Measurements from ENCODE around the gene ARAF. TPM values are rescaled to one million over a fixed set of nuclear protein-coding genes. Genes with fewer than 3 reads are reported as not detected.

Gene ARAF
- total RNA-seq, 1 experiment from 2014 or later, result 35.4 TPM

DNA sequence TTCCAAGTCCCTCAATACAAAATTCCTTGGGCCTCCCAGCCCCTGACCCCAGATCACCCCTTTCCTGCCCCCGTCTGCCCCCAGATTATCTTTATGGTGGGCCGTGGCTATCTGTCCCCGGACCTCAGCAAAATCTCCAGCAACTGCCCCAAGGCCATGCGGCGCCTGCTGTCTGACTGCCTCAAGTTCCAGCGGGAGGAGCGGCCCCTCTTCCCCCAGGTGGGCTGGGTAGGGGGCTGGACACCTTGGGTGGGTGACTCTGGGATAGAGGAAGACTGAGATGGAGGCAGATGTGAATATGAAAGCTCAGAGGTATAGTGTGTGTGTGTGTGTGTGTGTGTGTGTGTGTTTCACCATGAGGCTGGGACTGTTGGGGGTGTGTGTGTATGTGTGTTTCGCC lies 9.8 kb downstream of the ARAF start:
- H4K20me1 ChIP-seq (ENCODE audit: insufficient read depth), result no peaks in the 10 kb centered on the region
- no peak overlapping the region for H3K4me3 ChIP-seq (replicated peaks in 1 of 2; ENCODE audit: low read depth in 1 of 2, low read length in 2 of 2)
- no peaks in the 10 kb centered on the region for H3K79me2 ChIP-seq (ENCODE audit: insufficient read depth, low read length)
- ChIA-PET RAD21 (ENCODE audit: low non-redundant PET in 1 of 2, low total read pairs in 2 of 2, uncharacterized antibody in 2 of 2, unreplicated experiment in 2 of 2) (interaction anchor here in 1 of 2 experiments (0.6 kb wide), 1 partner anchor 119 kb away, joined by 3 read pairs; no protein-coding TSS in a partner anchor), POLR2A (no interaction called here), CTCF (no interaction called here)
- no peaks in the 10 kb centered on the region for H3K9me2 ChIP-seq (ENCODE audit: insufficient read depth)
- H3K4me2 ChIP-seq (ENCODE audit: low read length), result no peak overlapping the region
- no peak for ATAC-seq
- no peak for DNase-seq (ENCODE audit: low read depth, low spot score)
- BruUV-seq (replicated peaks), result no TSS peak
- no peaks in the 10 kb centered on the region for H3K9me3 ChIP-seq (ENCODE audit: control insufficient read depth in 1 of 2, insufficient read depth in 1 of 2, low read depth in 1 of 2, low read length in 2 of 2)
- H2AFZ ChIP-seq (ENCODE audit: low read depth, low read length, poor library complexity, severe bottlenecking), result no peak overlapping the region
- TF ChIP-seq JUND (IDR thresholded peaks at IDR 0.05) (no peak), RAD21 (IDR thresholded peaks at IDR 0.05; ENCODE audit: low read depth) (no peak), EZH2 (IDR thresholded peaks at IDR 0.05) (no peak), ELF1 (IDR thresholded peaks at IDR 0.05; ENCODE audit: borderline replicate concordance, low read depth) (no peak), SRF (IDR thresholded peaks at IDR 0.05; ENCODE audit: low read depth) (no peak), CEBPB (IDR thresholded peaks at IDR 0.05; ENCODE audit: low read depth) (no peak), CBX3 (IDR thresholded peaks at IDR 0.05; ENCODE audit: low read depth) (no peak), ZNF274 (IDR thresholded peaks at IDR 0.05; ENCODE audit: low read depth, low read length) (no peak), EGR1 (IDR thresholded peaks at IDR 0.05; ENCODE audit: low read depth) (no peak), FOSL1 (IDR thresholded peaks at IDR 0.05; ENCODE audit: low read depth) (no peak), YY1 (IDR thresholded peaks at IDR 0.05; ENCODE audit: extremely low read depth, insufficient replicate concordance, low read depth, low read length) (no peak), POLR2A (IDR thresholded peaks at IDR 0.05; ENCODE audit: borderline replicate concordance, extremely low read depth, insufficient read depth, insufficient read length) (no peak), ZFX (IDR thresholded peaks at IDR 0.05) (no peak)
- TF ChIP-seq, protein P1, sequence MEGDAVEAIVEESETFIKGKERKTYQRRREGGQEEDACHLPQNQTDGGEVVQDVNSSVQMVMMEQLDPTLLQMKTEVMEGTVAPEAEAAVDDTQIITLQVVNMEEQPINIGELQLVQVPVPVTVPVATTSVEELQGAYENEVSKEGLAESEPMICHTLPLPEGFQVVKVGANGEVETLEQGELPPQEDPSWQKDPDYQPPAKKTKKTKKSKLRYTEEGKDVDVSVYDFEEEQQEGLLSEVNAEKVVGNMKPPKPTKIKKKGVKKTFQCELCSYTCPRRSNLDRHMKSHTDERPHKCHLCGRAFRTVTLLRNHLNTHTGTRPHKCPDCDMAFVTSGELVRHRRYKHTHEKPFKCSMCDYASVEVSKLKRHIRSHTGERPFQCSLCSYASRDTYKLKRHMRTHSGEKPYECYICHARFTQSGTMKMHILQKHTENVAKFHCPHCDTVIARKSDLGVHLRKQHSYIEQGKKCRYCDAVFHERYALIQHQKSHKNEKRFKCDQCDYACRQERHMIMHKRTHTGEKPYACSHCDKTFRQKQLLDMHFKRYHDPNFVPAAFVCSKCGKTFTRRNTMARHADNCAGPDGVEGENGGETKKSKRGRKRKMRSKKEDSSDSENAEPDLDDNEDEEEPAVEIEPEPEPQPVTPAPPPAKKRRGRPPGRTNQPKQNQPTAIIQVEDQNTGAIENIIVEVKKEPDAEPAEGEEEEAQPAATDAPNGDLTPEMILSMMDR (IDR thresholded peaks at IDR 0.05 in 2 of 3, conservative IDR thresholded peaks at IDR 0.05 in 1 of 3; ENCODE audit: borderline replicate concordance in 1 of 3, insufficient read depth in 1 of 3, low read depth in 2 of 3, low read length in 2 of 3), result no peak
- TF ChIP-seq, protein P2, sequence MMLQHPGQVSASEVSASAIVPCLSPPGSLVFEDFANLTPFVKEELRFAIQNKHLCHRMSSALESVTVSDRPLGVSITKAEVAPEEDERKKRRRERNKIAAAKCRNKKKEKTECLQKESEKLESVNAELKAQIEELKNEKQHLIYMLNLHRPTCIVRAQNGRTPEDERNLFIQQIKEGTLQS (IDR thresholded peaks at IDR 0.05), result no peak
- TF ChIP-seq, protein P3, sequence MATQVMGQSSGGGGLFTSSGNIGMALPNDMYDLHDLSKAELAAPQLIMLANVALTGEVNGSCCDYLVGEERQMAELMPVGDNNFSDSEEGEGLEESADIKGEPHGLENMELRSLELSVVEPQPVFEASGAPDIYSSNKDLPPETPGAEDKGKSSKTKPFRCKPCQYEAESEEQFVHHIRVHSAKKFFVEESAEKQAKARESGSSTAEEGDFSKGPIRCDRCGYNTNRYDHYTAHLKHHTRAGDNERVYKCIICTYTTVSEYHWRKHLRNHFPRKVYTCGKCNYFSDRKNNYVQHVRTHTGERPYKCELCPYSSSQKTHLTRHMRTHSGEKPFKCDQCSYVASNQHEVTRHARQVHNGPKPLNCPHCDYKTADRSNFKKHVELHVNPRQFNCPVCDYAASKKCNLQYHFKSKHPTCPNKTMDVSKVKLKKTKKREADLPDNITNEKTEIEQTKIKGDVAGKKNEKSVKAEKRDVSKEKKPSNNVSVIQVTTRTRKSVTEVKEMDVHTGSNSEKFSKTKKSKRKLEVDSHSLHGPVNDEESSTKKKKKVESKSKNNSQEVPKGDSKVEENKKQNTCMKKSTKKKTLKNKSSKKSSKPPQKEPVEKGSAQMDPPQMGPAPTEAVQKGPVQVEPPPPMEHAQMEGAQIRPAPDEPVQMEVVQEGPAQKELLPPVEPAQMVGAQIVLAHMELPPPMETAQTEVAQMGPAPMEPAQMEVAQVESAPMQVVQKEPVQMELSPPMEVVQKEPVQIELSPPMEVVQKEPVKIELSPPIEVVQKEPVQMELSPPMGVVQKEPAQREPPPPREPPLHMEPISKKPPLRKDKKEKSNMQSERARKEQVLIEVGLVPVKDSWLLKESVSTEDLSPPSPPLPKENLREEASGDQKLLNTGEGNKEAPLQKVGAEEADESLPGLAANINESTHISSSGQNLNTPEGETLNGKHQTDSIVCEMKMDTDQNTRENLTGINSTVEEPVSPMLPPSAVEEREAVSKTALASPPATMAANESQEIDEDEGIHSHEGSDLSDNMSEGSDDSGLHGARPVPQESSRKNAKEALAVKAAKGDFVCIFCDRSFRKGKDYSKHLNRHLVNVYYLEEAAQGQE (IDR thresholded peaks at IDR 0.05; ENCODE audit: low read depth), result no peak
- TF ChIP-seq, protein P4, sequence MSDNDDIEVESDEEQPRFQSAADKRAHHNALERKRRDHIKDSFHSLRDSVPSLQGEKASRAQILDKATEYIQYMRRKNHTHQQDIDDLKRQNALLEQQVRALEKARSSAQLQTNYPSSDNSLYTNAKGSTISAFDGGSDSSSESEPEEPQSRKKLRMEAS (IDR thresholded peaks at IDR 0.05), result no peak
- intact Hi-C loops (cut with micrococcal nuclease), result no loop called here
- no peaks in the 10 kb centered on the region for H3K27me3 ChIP-seq (ENCODE audit: insufficient read depth, low read length)
- H3K4me1 ChIP-seq (ENCODE audit: control insufficient read depth in 1 of 2, insufficient read depth in 2 of 2, low read length in 2 of 2), result peaks cover 0 to 12% of the 10 kb centered on the region in 2 experiments; a peak in 1 of 4 replicates
- H3K36me3 ChIP-seq (ENCODE audit: control insufficient read depth in 1 of 2, insufficient read depth in 2 of 2, low read length in 2 of 2), result peaks cover 0 to 2% of the 10 kb centered on the region in 2 experiments; a peak in 1 of 4 replicates
- no peak overlapping the region for H3K9ac ChIP-seq (ENCODE audit: low read length)
- H3K27ac ChIP-seq (ENCODE audit: low read depth, low read length), result no peak overlapping the region

Data from HCT116 (cell line).